Upper lobe of left lung (tissue), 4 donors: Measurements from ENCODE around the gene CDK6.

Experiments used
- EP300 ChIP-seq, 4 donors: sonication (generic); formaldehyde crosslinking; IDR thresholded peaks; one replicate each; pipeline ENCODE4 v1.5.1; 2017; ENCODE audit warnings: antibody characterized with exemption in 4 of 4, control low read depth in 2 of 4
- POLR2A ChIP-seq, 4 donors: fragments of 450-650 bp; IDR thresholded peaks; one replicate each; pipeline ENCODE4 v1.5.1; 2016 to 2017; ENCODE audit warnings: antibody characterized with exemption in 4 of 4, mild to moderate bottlenecking in 2 of 4
- POLR2AphosphoS5 ChIP-seq, 2 donors: sonication (generic); formaldehyde crosslinking; IDR thresholded peaks; one replicate each; pipeline ENCODE4 v1.5.1; 2017; ENCODE audit warnings: antibody characterized with exemption in 2 of 2
- TF ChIP-seq, protein P1 (sequence below), 6 experiments: fragments of 450-650 bp in 4 of 6; fragments of 200-600 bp in 2 of 6; sonication (generic) in 2 of 6; IDR thresholded peaks; one replicate each; pipeline ENCODE4 v1.5.1; 2016 to 2019; ENCODE audit warnings: antibody characterized with exemption in 6 of 6

DNA sequence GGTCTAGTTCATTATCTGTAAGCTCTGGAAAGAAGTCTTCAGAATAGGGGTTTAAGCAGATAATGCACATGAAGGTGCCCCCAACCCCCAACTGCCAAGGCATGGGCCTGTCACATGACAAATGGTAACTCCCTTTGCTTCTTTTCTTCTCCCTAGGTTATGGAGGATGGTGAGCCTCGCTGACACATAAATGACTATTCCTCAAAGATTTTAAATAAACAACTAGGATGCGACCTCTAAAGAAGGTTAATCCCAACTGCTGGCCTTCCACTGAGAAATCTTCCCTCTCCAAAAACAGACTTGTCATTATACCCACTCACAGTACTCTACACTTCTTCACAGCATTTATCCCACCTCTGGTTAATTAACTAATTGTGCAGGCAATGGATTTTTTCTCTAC, 170.4 kb downstream of the CDK6 start:
- TF ChIP-seq, protein P1, sequence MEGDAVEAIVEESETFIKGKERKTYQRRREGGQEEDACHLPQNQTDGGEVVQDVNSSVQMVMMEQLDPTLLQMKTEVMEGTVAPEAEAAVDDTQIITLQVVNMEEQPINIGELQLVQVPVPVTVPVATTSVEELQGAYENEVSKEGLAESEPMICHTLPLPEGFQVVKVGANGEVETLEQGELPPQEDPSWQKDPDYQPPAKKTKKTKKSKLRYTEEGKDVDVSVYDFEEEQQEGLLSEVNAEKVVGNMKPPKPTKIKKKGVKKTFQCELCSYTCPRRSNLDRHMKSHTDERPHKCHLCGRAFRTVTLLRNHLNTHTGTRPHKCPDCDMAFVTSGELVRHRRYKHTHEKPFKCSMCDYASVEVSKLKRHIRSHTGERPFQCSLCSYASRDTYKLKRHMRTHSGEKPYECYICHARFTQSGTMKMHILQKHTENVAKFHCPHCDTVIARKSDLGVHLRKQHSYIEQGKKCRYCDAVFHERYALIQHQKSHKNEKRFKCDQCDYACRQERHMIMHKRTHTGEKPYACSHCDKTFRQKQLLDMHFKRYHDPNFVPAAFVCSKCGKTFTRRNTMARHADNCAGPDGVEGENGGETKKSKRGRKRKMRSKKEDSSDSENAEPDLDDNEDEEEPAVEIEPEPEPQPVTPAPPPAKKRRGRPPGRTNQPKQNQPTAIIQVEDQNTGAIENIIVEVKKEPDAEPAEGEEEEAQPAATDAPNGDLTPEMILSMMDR (IDR thresholded peaks at IDR 0.05): no peak
- no peak for TF ChIP-seq POLR2A (IDR thresholded peaks at IDR 0.05)
- no peak for TF ChIP-seq EP300 (IDR thresholded peaks at IDR 0.05)
- TF ChIP-seq POLR2AphosphoS5 (IDR thresholded peaks at IDR 0.05): no peak
